Spleen (tissue), 7 donors: ENCODE measurements around the gene TMCC3.

Experiments
- CTCF ChIP-seq, 11 experiments: fragments of 200-600 bp in 7 of 11; fragments of 450-650 bp in 4 of 11; sonication (generic) in 4 of 11; IDR thresholded peaks in 8 of 11; conservative IDR thresholded peaks in 3 of 11; 1 replicate in 7 of 11; 2 replicates in 4 of 11; pipeline versions ENCODE4 v1.4.0 to v1.8.0; 2016 to 2021; ENCODE audit warnings: antibody characterized with exemption in 11 of 11, inconsistent platforms in 4 of 11, mild to moderate bottlenecking in 1 of 11
- POLR2A ChIP-seq, 3 donors: fragments of 450-650 bp; IDR thresholded peaks; one replicate each; pipeline ENCODE4 v1.5.1; 2017; ENCODE audit warnings: antibody characterized with exemption in 3 of 3, mild to moderate bottlenecking in 1 of 3
- POLR2AphosphoS5 ChIP-seq, 3 donors: sonication (generic); formaldehyde crosslinking; IDR thresholded peaks; one replicate each; pipeline ENCODE4 v1.5.1; 2017; ENCODE audit warnings: antibody characterized with exemption in 3 of 3
- donor health status: DM: no; HTN: no; CAD: no; lungs with moderate emphysema.
- donor health status: DM: no; HTN: no; CAD: no.
- donor health status: DM: no; HTN: no; CAD: no.

DNA sequence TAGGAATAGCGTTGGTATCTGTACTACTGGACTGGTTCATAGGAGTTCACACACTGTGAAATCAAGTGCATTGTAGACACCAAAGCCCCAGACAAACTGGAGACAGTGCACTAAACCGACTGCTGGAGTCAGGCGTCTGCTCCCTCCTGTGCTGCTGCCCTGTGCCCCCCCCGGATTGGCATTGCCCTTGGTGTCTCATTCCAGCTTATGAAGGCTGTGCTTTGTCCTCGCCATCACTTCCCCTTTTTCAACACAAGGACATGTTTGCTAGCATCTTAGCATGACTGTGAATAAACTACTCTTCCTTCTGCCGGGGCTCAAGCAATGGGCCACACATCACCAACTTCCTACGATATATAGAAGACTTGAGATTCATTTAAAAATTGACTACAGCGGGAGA, 84.0 kb downstream of the TMCC3 start:
- TF ChIP-seq CTCF (IDR thresholded peaks at IDR 0.05 in 8 of 11, conservative IDR thresholded peaks at IDR 0.05 in 3 of 11) (no peak), POLR2AphosphoS5 (IDR thresholded peaks at IDR 0.05) (peak in 2 of 3 donors; percentile 44 to 52), POLR2A (IDR thresholded peaks at IDR 0.05) (no peak)
